Neural crest cell (in vitro differentiated cells): ENCODE measurements around the gene MAGIX. TPM values are rescaled to one million over a fixed set of nuclear protein-coding genes. Genes with fewer than 3 reads are reported as not detected.
A peak's percentile ranks its signal among the peaks of the same experiment; 100 is the strongest.
"Not testable (repeated sequence)": the region's sequence is repeated elsewhere in the genome, so short reads cannot be mapped to it uniquely, and the experiment has no call there.

Experiments used
- DNase-seq: peaks from one replicate; pipeline ENCODE4 v3.0.0; 2021; ENCODE audit warnings: low read depth, mixed read lengths, low spot score
- H3K27ac Mint-ChIP-seq: one replicate; pipeline ENCODE4 v1.8.0; 2021; ENCODE audit warnings: mild to moderate bottlenecking, mixed read lengths; ENCODE audit not compliant: unreplicated experiment
- H3K27me3 Mint-ChIP-seq: 2 replicates; pipeline ENCODE4 v1.8.0; 2021; ENCODE audit warnings: low read depth, mild to moderate bottlenecking, mixed read lengths
- H3K36me3 Mint-ChIP-seq: 2 replicates; pipeline ENCODE4 v1.8.0; 2021; ENCODE audit warnings: low read depth, mild to moderate bottlenecking, mixed read lengths
- H3K4me1 Mint-ChIP-seq: 2 replicates; pipeline ENCODE4 v1.8.0; 2021; ENCODE audit warnings: mixed read lengths
- H3K4me3 Mint-ChIP-seq: one replicate; pipeline ENCODE4 v1.8.0; 2021; ENCODE audit warnings: mild to moderate bottlenecking, mixed read lengths
- H3K9me3 Mint-ChIP-seq: 2 replicates; pipeline ENCODE4 v1.8.0; 2021; ENCODE audit warnings: mixed read lengths
- CTCF ChIP-seq: fragments of 200-600 bp; sonication (generic); conservative IDR thresholded peaks from 2 replicates; pipeline ENCODE4 v1.5.0; 2021; ENCODE audit warnings: antibody characterized with exemption, mild to moderate bottlenecking
- total RNA-seq: library from RNA; stranded (reverse); gene quantifications from 2 replicates; pipeline ENCODE4 v1.2.1, GENCODE V29; 2021

The MAGIX gene
- total RNA-seq, 1 donor from 2014 or later, result 1.6 TPM

GRCh38 chrX:49172280-49172780, 9.8 kb downstream of the MAGIX start:
- peaks cover 55% of the 10 kb centered on the region for H3K27me3 Mint-ChIP-seq
- no peak for DNase-seq
- peaks cover 5% of the 10 kb centered on the region for H3K36me3 Mint-ChIP-seq
- no peak for TF ChIP-seq CTCF
- no peaks in the 10 kb centered on the region for H3K9me3 Mint-ChIP-seq
- H3K27ac Mint-ChIP-seq, result no peak overlapping the region
- peak overlapping the region; percentile 38 for H3K4me3 Mint-ChIP-seq
- H3K4me1 Mint-ChIP-seq, result peaks cover 7% of the 10 kb centered on the region

GRCh38 chrX:49173544-49173943, 11.0 kb downstream of the MAGIX start:
- H3K9me3 Mint-ChIP-seq, H3K4me1 Mint-ChIP-seq: not testable (repeated sequence)

GRCh38 chrX:49174723-49175122, 12.2 kb downstream of the MAGIX start:
- Mint-ChIP-seq H3K36me3 (peaks cover 6% of the 10 kb centered on the region), H3K27me3 (peaks cover 42% of the 10 kb centered on the region), H3K4me3 (no peak overlapping the region), H3K27ac (no peak overlapping the region), H3K9me3 (peaks cover 4% of the 10 kb centered on the region), H3K4me1 (peaks cover 5% of the 10 kb centered on the region)
- TF ChIP-seq CTCF, result no peak
- no peak for DNase-seq

More at GRCh38 chrX:49173544-49173943, 11.0 kb downstream of the MAGIX start:
- not testable (repeated sequence) for DNase-seq, H3K36me3 Mint-ChIP-seq, H3K27ac Mint-ChIP-seq, H3K4me3 Mint-ChIP-seq
- peaks cover 49% of the 10 kb centered on the region for H3K27me3 Mint-ChIP-seq

GRCh38 chrX:49175435-49176274, 13.1 kb downstream of the MAGIX start:
- Mint-ChIP-seq H3K4me1 (peaks cover 5% of the 10 kb centered on the region), H3K4me3 (no peak overlapping the region)

GRCh38 chrX:49176421-49177326, 14.1 kb downstream of the MAGIX start:
- H3K27me3 Mint-ChIP-seq, result peaks cover 26% of the 10 kb centered on the region
- TF ChIP-seq CTCF, result no peak
- H3K9me3 Mint-ChIP-seq, result peaks cover 4% of the 10 kb centered on the region
- DNase-seq, result no peak
- no peak overlapping the region for H3K4me3 Mint-ChIP-seq
- peaks cover 6% of the 10 kb centered on the region for H3K36me3 Mint-ChIP-seq
- no peak overlapping the region for H3K27ac Mint-ChIP-seq
- H3K4me1 Mint-ChIP-seq, result peaks cover 5% of the 10 kb centered on the region

More at GRCh38 chrX:49175435-49176274, 13.1 kb downstream of the MAGIX start:
- H3K27me3 Mint-ChIP-seq, result peaks cover 35% of the 10 kb centered on the region
- peaks cover 6% of the 10 kb centered on the region for H3K36me3 Mint-ChIP-seq
- peaks cover 4% of the 10 kb centered on the region for H3K9me3 Mint-ChIP-seq
- no peak for TF ChIP-seq CTCF
- H3K27ac Mint-ChIP-seq, result no peak overlapping the region
- DNase-seq, result no peak
